Sigmoid colon (tissue), 4 donors: ENCODE results near the gene TUT4.

ENCODE experiments used
- EP300 ChIP-seq, 4 donors: sonication (generic); formaldehyde crosslinking; IDR thresholded peaks; one replicate each; pipeline ENCODE4 v1.6.1; 2017; ENCODE audit warnings: antibody characterized with exemption in 4 of 4
- POLR2A ChIP-seq, 2 donors: fragments of 450-650 bp; IDR thresholded peaks; one replicate each; pipeline ENCODE4 v1.6.1; 2016; ENCODE audit warnings: antibody characterized with exemption in 2 of 2, mild to moderate bottlenecking in 2 of 2, moderate library complexity in 2 of 2

DNA sequence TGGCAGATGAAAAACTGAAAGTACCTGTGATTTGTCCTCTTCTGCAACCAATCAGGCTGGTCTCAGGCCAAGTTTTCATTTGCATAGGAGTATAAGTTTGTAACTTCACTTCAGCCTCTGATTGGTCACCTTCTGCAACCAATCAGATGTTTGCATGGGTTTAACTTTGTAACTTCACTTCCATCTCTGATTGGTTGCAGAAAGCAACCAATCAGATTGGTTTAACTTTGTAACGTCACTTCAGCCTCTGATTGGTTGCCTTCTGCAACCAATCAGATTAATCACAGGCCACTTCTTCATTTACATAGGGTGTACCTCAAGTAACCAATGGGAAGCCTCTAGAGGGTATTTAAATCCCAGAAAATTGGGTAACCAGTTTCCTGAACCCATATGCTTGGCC is 18.9 kb upstream of the TUT4 start:
- TF ChIP-seq POLR2A (IDR thresholded peaks at IDR 0.05) (no peak), EP300 (IDR thresholded peaks at IDR 0.05) (no peak)
